GM10266 (cell line): ENCODE data around the gene PLEKHM3.
A peak's percentile ranks its signal among the peaks of the same experiment; 100 is the strongest.

ENCODE experiments used
- DNase-seq: peaks from one replicate; pipeline ENCODE4 v3.0.0; 2012; ENCODE audit errors: extremely low spot score
- TF ChIP-seq, protein P1 (sequence below): IDR thresholded peaks from 2 replicates; pipeline ENCODE4 v1.5.1; 2012; ENCODE audit warnings: mild to moderate bottlenecking, low read depth; ENCODE audit not compliant: control insufficient read depth, insufficient read depth; ENCODE audit errors: missing control alignments

The PLEKHM3 gene

DNA sequence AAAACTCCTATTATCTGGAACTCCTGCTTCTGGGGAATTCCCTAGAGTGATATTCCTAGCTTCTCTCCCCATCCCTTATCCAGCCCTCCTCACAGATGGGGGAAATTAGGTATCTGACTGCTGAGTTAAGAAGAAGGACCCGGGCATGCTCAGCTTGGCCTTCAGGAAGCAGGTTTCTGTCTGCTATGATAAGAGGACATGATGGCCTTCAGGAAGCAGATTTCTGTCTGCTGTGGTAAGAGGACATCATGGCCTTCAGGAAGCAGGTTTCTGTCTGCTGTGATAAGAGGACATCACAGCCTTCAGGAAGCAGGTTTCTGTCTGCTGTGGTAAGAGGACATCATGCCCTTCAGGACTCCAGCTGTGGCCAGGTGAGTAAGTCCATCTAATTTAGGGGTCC is 65.2 kb downstream of the PLEKHM3 start:
- TF ChIP-seq, protein P1, sequence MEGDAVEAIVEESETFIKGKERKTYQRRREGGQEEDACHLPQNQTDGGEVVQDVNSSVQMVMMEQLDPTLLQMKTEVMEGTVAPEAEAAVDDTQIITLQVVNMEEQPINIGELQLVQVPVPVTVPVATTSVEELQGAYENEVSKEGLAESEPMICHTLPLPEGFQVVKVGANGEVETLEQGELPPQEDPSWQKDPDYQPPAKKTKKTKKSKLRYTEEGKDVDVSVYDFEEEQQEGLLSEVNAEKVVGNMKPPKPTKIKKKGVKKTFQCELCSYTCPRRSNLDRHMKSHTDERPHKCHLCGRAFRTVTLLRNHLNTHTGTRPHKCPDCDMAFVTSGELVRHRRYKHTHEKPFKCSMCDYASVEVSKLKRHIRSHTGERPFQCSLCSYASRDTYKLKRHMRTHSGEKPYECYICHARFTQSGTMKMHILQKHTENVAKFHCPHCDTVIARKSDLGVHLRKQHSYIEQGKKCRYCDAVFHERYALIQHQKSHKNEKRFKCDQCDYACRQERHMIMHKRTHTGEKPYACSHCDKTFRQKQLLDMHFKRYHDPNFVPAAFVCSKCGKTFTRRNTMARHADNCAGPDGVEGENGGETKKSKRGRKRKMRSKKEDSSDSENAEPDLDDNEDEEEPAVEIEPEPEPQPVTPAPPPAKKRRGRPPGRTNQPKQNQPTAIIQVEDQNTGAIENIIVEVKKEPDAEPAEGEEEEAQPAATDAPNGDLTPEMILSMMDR = no peak
- DNase-seq = no peak

DNA sequence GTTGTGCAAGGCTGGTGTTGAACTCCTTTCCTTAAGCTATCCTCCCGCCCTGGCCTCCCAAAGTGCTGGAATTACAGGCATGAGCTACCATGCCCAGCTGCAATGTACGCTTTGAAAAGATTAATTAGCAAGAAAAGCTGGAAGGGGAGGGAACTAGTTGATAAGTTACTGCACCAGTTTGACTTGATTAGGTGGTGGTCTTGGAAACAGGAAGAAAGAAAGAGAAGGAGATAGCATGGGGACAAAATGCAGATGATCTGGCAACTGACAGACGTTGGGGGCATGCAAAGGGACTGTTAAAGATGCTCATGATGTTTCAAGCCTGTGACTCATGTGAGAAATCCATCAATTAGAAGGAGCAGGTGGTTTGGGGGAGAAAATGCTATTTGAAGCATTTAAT is 68.6 kb downstream of the PLEKHM3 start:
- TF ChIP-seq, protein P1 = no peak
- no peak for DNase-seq

DNA sequence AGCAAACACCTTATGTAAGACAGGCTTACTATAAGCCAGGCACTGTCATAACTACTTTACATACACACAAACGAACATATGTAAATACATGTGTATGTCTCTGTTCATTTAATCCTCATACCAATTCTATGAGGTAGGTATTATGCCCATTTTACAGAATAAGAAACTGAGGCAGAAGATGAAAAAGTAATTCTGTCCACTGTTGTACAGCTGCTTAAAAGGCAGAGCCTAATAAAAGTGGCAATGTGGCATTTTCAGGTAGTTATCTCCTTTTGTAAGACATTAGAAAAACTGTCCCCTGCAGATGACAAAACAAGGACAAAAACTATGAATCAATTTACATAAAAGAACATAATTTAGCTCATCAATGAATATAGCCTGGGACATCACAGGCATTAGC is 69.9 kb downstream of the PLEKHM3 start:
- DNase-seq = no peak
- TF ChIP-seq, protein P1 = no peak

DNA sequence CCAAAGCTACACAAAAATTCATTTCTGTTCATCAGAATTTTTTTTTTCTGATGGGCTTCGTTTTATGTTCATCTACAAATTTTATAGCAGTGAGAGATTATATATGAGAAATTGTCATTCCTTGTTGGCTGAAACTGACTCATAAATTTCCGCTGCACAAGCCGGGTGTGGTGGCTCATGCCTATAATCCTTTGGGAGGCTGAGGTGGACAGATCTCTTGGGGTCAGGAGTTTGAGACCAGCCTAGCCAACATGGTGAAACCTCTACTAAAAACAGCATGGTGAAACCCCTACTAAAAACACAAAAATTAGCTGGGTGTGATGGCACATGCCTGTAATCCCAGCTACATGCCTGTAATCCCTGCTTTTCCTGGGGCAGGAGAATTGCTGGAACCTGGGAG is 72.0 kb downstream of the PLEKHM3 start:
- TF ChIP-seq, protein P1 = no peak
- DNase-seq = no peak

DNA sequence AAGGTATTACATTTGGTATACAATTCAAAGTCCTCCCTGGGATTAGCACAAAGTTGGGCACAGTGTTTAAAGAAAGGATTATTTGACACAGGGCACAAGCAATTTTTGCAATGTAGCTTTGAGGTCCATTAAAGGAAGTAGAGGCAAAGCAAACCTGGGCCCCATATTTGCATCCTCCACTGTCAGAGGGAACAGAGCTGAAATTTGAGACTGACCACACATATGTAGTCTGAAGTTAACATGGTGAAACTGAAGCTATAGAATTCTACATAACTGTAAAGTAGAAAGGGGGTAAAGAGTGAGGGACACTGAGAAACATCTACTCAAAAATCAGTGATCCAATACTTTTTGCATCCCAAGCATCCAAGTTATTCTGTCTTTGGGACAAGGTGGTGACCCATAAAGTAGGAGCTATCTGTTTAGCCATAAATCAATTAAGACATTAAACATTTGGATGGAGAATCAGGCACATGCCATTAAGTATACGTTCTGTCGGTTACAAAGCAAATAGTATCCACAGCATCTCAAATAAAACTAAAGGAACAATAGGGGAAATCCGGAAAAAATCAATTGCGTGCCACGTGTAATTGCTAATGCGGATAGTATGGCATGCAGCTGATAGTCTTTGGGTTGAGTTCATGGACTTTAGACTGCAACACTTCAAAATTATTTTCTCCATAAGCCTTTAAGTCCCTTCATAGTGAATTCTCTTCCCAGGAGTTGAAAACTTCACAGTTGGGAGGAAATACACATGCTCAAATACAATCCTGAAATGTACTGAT is 72.6 kb downstream of the PLEKHM3 start:
- DNase-seq = no peak
- TF ChIP-seq, protein P1 = no peak

DNA sequence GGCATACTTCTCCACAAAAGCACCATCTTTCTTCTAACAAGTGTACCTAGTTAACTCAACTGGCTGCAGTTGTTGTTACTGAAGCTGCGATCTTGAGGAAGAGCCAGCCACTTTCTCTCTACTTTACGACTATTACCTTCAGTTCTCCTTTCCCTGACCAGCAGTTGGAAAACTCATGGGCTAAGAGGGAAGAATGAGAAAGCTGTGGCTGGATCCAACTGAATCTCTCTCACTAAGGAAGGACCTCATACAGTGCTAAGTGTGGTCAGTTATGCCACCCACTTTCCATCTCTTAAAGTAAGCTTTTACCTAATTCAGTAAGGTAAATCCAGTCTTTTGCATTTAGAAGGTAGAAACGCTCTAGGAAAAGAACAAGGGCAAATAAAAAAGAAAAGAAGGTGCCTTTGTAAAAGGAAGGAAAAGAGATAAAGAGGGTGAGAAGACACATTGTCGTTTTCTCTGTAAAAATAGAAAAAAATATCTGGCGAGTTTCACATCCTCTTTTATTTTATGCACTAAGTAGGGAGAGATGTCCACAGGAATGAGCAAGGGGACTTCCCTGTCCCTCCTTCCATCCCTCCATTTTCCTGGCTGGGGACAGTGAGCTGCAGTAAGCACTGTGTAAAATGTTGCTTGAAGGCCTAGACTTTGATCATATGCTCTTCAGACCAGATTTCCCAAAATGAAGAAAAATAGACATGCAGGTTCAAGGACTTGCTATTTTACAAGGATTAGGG is 73.4 kb downstream of the PLEKHM3 start:
- TF ChIP-seq, protein P1 = no peak
- peak; percentile 12 for DNase-seq

DNA sequence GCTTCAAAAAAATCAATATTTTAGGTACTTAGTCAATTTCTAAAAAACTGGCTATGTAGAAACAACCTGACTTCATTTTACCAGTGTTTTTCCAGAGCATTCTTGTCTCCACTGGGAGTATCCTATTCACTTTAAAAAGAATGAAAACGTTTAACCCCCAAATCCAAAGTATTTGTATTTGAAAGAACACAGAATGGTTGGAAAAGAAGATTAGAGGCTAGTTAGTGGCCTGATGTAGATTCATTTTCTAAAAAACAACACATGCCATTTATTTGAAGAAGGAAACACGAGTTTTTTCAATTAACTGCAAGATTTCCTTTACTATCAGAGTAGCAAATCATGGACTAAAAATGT is 74.6 kb downstream of the PLEKHM3 start:
- DNase-seq = no peak

More for the DNA sequence above, 74.6 kb downstream of the PLEKHM3 start:
- TF ChIP-seq, protein P1 = no peak
